A549 (cell line): ENCODE measurements around the gene NLRP8. TPM values are rescaled to one million over a fixed set of nuclear protein-coding genes. Genes with fewer than 3 reads are reported as not detected.

Experiments used
- ATAC-seq, 2 experiments: fragments of 200-7000 bp in 1 of 2; fragments of >200 bp in 1 of 2; cut with Nextera tagmentation in 1 of 2; cut with Tn5 transposase in 1 of 2; 3 replicates each; pipeline versions ENCODE4 v1.8.0 to v1.9.1; 2018 to 2020; ENCODE audit warnings: mild to moderate bottlenecking in 1 of 2, moderate library complexity in 1 of 2
- CTCF ChIA-PET: fragments of 300-600 bp; sonication (Branson Sonifier 250); formaldehyde crosslinking; extraction: SDS; loops from one replicate; lab custom pipeline; 2021; ENCODE audit warnings: antibody characterized with exemption, inconsistent platforms; lab: Yijun Ruan, JAX
- POLR2A ChIA-PET: fragments of 350-600 bp; formaldehyde crosslinking; extraction: SDS; loops from one replicate; lab custom pipeline; 2021; ENCODE audit warnings: antibody characterized with exemption, inconsistent platforms; lab: Yijun Ruan, JAX
- DNase-seq, 2 experiments: peaks; one replicate each; pipeline versions ENCODE4 v3.0.0 to v3.0.0-alpha.2; 2011 to 2016; ENCODE audit warnings: low read depth in 1 of 2, low spot score in 1 of 2
- FAIRE-seq: peaks from 2 replicates; lab custom pipeline; 2011; peaks lifted over from hg19 to GRCh38; lab: Jason Lieb, UNC
- H3K27ac ChIP-seq, 2 experiments: fragments of >200 bp; sonication (Bioruptor Twin); formaldehyde crosslinking; 3 replicates each; pipeline ENCODE4 v1.5.1; 2016 to 2017
- H3K4me1 ChIP-seq: fragments of >200 bp; sonication (Bioruptor Twin); formaldehyde crosslinking; 3 replicates; pipeline ENCODE4 v1.6.1; 2016
- H3K4me2 ChIP-seq: fragments of >200 bp; sonication (Bioruptor Twin); formaldehyde crosslinking; 3 replicates; pipeline ENCODE4 v1.6.1; 2016
- H3K4me3 ChIP-seq: fragments of >200 bp; sonication (Bioruptor Twin); formaldehyde crosslinking; 3 replicates; pipeline ENCODE4 v1.5.1; 2016
- H3K9me3 ChIP-seq: fragments of >200 bp; sonication (Bioruptor Twin); formaldehyde crosslinking; 3 replicates; pipeline ENCODE4 v1.6.1; 2016
- CHD2 ChIP-seq: fragments of 150-350 bp; IDR thresholded peaks from 2 replicates; pipeline ENCODE4 v1.6.1; 2014; ENCODE audit warnings: low read length; ENCODE audit not compliant: partially characterized antibody
- EHMT2 ChIP-seq: fragments of 200-600 bp; sonication (generic); IDR thresholded peaks from 2 replicates; pipeline ENCODE4 v1.6.1; 2016; ENCODE audit warnings: antibody characterized with exemption, low read depth, mild to moderate bottlenecking, moderate library complexity
- GATA3 ChIP-seq: IDR thresholded peaks from 2 replicates; pipeline ENCODE4 v1.6.1; 2012; ENCODE audit warnings: borderline replicate concordance
- JUN ChIP-seq, 2 experiments: fragments of >200 bp; sonication (Bioruptor Twin); formaldehyde crosslinking; IDR thresholded peaks; 2 replicates in 1 of 2; 3 replicates in 1 of 2; pipeline ENCODE4 v1.6.1; 2016 to 2017
- KDM1A ChIP-seq: fragments of 200-600 bp; sonication (generic); IDR thresholded peaks from 2 replicates; pipeline ENCODE4 v1.6.1; 2016; ENCODE audit warnings: low read depth, mild to moderate bottlenecking
- MAFK ChIP-seq: fragments of 450-650 bp; IDR thresholded peaks from 2 replicates; pipeline ENCODE4 v1.6.1; 2014; ENCODE audit not compliant: partially characterized antibody
- MYC ChIP-seq: IDR thresholded peaks from 2 replicates; pipeline ENCODE4 v1.6.1; 2012; ENCODE audit warnings: mild to moderate bottlenecking, inconsistent platforms, low read length, improper control_type of control experiment, borderline replicate concordance
- PHF8 ChIP-seq: fragments of 200-600 bp; sonication (generic); IDR thresholded peaks from 2 replicates; pipeline ENCODE4 v1.6.1; 2016; ENCODE audit warnings: low read depth, mild to moderate bottlenecking, antibody characterized with exemption, moderate library complexity, borderline replicate concordance
- POLR2A ChIP-seq: IDR thresholded peaks from 2 replicates; pipeline ENCODE4 v1.6.1; 2012; ENCODE audit warnings: mild to moderate bottlenecking, low read length
- POLR2AphosphoS2 ChIP-seq: conservative IDR thresholded peaks from 2 replicates; pipeline ENCODE4 v1.6.1; 2012; ENCODE audit warnings: low read length, improper control_type of control experiment, inconsistent platforms
- RNF2 ChIP-seq: fragments of 200-600 bp; sonication (generic); IDR thresholded peaks from 2 replicates; pipeline ENCODE4 v1.6.1; 2016; ENCODE audit warnings: low read depth, mild to moderate bottlenecking, antibody characterized with exemption, moderate library complexity, borderline replicate concordance
- ZFP36 ChIP-seq: fragments of 450-650 bp; IDR thresholded peaks from 2 replicates; pipeline ENCODE4 v1.6.1; 2014; ENCODE audit warnings: borderline replicate concordance; ENCODE audit not compliant: partially characterized antibody
- ZNF302 ChIP-seq: fragments of 250-450 bp; sonication (Bioruptor Pico); IDR thresholded peaks from 2 replicates; pipeline ENCODE4 v1.9.0; 2021; ENCODE audit warnings: inconsistent platforms, mild to moderate bottlenecking, moderate library complexity
- WGBS: methylation state at CpG from one replicate; pipeline ENCODE4 v1.1.6; 2017; ENCODE audit errors: missing lambda C conversion rate; 5-methylcytosine and 5-hydroxymethylcytosine counted together
- polyA plus RNA-seq, 4 experiments: library from polyadenylated mRNA; depleted of rRNA in 3 of 4; stranded (reverse); fragments of >200 nt; fragmentation: RNase III in 1 of 4; extraction: RNeasy Plus Mini Kit Qiagen cat#74134 plus additional on column Dnase treatment in 1 of 4; gene quantifications; 2 replicates in 3 of 4; 3 replicates in 1 of 4; pipeline ENCODE4 v1.2.3, GENCODE V29; 2011 to 2017
- TF ChIP-seq, protein P1 (sequence below): fragments of >200 bp; sonication (Bioruptor Twin); formaldehyde crosslinking; IDR thresholded peaks from 3 replicates; pipeline ENCODE4 v1.6.1; 2016
- TF ChIP-seq, protein P2 (sequence below): fragments of 200-600 bp; sonication (generic); IDR thresholded peaks from 2 replicates; pipeline ENCODE4 v1.6.1; 2016; ENCODE audit warnings: antibody characterized with exemption, mild to moderate bottlenecking, moderate library complexity
- TF ChIP-seq, protein P3 (sequence below): IDR thresholded peaks from 2 replicates; pipeline ENCODE4 v1.6.1; 2012
- TF ChIP-seq, protein P4 (sequence below): fragments of 450-650 bp; IDR thresholded peaks from 2 replicates; pipeline ENCODE4 v1.6.1; 2014; ENCODE audit warnings: antibody characterized with exemption
- TF ChIP-seq, protein P5 (sequence below): fragments of 250-450 bp; sonication (Bioruptor Pico); IDR thresholded peaks from 2 replicates; pipeline ENCODE4 v1.5.0; 2021; ENCODE audit warnings: mild to moderate bottlenecking, moderate library complexity, borderline replicate concordance

The NLRP8 gene
- polyA plus RNA-seq, 2 of the 4 experiments (the other 2 are of a cell fraction): not detected

DNA sequence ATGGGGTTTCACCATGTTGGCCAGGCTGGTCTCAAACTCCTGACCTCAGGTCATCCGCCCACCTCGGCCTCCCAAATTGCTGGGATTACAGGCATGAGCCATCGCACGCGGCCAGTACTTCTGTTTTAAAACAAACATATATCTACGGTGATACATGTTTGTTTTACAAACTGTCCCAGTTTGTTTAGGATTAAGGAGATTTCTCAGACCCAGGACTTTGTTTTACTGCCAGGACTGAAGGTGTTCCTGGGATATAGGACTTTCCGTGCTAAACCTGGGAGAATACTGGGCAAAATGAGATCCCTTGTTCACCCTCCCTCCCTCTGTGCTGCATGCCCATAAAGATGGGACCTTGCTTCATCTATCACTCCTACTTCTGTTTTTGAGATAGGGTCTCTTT lies 8.8 kb downstream of the NLRP8 start:
- ChIA-PET POLR2A (no interaction called here), CTCF (no interaction called here)
- FAIRE-seq: no peak
- WGBS: 18% methylated on average over 7 of the region's 7 CpGs
- H3K4me3 ChIP-seq: no peak overlapping the region
- no peak overlapping the region for H3K4me2 ChIP-seq
- no peak for ATAC-seq
- H3K4me1 ChIP-seq: no peaks in the 10 kb centered on the region
- TF ChIP-seq ZFP36 (no peak), POLR2AphosphoS2 (no peak), POLR2A (no peak), GATA3 (no peak), RNF2 (no peak), EHMT2 (no peak), PHF8 (no peak), ZNF302 (no peak), MYC (no peak), JUN (IDR thresholded peaks at IDR 0.05) (no peak), KDM1A (no peak)
- TF ChIP-seq, protein P1, sequence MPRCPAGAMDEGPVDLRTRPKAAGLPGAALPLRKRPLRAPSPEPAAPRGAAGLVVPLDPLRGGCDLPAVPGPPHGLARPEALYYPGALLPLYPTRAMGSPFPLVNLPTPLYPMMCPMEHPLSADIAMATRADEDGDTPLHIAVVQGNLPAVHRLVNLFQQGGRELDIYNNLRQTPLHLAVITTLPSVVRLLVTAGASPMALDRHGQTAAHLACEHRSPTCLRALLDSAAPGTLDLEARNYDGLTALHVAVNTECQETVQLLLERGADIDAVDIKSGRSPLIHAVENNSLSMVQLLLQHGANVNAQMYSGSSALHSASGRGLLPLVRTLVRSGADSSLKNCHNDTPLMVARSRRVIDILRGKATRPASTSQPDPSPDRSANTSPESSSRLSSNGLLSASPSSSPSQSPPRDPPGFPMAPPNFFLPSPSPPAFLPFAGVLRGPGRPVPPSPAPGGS: no peak
- TF ChIP-seq, protein P2, sequence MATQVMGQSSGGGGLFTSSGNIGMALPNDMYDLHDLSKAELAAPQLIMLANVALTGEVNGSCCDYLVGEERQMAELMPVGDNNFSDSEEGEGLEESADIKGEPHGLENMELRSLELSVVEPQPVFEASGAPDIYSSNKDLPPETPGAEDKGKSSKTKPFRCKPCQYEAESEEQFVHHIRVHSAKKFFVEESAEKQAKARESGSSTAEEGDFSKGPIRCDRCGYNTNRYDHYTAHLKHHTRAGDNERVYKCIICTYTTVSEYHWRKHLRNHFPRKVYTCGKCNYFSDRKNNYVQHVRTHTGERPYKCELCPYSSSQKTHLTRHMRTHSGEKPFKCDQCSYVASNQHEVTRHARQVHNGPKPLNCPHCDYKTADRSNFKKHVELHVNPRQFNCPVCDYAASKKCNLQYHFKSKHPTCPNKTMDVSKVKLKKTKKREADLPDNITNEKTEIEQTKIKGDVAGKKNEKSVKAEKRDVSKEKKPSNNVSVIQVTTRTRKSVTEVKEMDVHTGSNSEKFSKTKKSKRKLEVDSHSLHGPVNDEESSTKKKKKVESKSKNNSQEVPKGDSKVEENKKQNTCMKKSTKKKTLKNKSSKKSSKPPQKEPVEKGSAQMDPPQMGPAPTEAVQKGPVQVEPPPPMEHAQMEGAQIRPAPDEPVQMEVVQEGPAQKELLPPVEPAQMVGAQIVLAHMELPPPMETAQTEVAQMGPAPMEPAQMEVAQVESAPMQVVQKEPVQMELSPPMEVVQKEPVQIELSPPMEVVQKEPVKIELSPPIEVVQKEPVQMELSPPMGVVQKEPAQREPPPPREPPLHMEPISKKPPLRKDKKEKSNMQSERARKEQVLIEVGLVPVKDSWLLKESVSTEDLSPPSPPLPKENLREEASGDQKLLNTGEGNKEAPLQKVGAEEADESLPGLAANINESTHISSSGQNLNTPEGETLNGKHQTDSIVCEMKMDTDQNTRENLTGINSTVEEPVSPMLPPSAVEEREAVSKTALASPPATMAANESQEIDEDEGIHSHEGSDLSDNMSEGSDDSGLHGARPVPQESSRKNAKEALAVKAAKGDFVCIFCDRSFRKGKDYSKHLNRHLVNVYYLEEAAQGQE: no peak
- TF ChIP-seq, protein P3, sequence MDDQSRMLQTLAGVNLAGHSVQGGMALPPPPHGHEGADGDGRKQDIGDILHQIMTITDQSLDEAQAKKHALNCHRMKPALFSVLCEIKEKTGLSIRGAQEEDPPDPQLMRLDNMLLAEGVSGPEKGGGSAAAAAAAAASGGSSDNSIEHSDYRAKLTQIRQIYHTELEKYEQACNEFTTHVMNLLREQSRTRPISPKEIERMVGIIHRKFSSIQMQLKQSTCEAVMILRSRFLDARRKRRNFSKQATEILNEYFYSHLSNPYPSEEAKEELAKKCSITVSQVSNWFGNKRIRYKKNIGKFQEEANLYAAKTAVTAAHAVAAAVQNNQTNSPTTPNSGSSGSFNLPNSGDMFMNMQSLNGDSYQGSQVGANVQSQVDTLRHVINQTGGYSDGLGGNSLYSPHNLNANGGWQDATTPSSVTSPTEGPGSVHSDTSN: no peak
- TF ChIP-seq, protein P4, sequence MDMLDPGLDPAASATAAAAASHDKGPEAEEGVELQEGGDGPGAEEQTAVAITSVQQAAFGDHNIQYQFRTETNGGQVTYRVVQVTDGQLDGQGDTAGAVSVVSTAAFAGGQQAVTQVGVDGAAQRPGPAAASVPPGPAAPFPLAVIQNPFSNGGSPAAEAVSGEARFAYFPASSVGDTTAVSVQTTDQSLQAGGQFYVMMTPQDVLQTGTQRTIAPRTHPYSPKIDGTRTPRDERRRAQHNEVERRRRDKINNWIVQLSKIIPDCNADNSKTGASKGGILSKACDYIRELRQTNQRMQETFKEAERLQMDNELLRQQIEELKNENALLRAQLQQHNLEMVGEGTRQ: no peak
- TF ChIP-seq, all 56 proteins: peak for 0
- Histone ChIP-seq H3K9me3 (peaks cover 17% of the 10 kb centered on the region; the same call in 2 of the 3 replicates), H3K27ac (no peak overlapping the region)
- DNase-seq: no peak

DNA sequence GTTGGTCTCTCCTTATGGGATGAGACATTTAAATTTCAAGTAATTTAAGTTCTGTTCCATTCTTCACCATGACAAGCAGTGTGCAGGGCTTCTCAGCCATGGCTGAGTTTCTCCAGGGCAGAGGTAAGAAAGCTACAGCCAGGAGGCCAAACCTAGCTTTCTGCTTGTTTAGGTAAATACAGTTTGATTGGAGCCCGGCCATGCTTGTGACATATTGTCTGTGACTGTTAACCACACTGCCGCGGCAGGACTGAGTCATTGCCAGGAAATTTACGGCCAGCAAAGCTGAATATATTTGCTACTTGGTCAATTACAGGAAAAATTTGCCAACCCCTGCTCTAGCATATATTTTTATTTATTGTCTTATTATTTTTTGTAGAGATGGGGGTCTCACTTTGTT lies 10.7 kb downstream of the NLRP8 start:
- WGBS: 4% methylated on average over 4 of the region's 4 CpGs

More for the DNA sequence above, 10.7 kb downstream of the NLRP8 start:
- ChIA-PET POLR2A (no interaction called here), CTCF (no interaction called here)
- peak in 1 of 2 experiments; percentile 12 for DNase-seq
- H3K27ac ChIP-seq: no peak overlapping the region
- no peak for TF ChIP-seq CHD2
- no peak for TF ChIP-seq PHF8
- no peak for TF ChIP-seq MAFK
- TF ChIP-seq, protein P5, sequence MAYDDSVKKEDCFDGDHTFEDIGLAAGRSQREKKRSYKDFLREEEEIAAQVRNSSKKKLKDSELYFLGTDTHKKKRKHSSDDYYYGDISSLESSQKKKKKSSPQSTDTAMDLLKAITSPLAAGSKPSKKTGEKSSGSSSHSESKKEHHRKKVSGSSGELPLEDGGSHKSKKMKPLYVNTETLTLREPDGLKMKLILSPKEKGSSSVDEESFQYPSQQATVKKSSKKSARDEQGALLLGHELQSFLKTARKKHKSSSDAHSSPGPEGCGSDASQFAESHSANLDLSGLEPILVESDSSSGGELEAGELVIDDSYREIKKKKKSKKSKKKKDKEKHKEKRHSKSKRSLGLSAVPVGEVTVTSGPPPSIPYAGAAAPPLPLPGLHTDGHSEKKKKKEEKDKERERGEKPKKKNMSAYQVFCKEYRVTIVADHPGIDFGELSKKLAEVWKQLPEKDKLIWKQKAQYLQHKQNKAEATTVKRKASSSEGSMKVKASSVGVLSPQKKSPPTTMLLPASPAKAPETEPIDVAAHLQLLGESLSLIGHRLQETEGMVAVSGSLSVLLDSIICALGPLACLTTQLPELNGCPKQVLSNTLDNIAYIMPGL: no peak
- TF ChIP-seq, all 56 proteins: peak for 0
- H3K4me2 ChIP-seq: no peak overlapping the region
- H3K4me3 ChIP-seq: no peak overlapping the region
- H3K9me3 ChIP-seq: peaks cover 16% of the 10 kb centered on the region; the same call in 2 of the 3 replicates
- no peaks in the 10 kb centered on the region for H3K4me1 ChIP-seq
- no peak for FAIRE-seq
- ATAC-seq: no peak
